Stomach (tissue), 9 donors: ENCODE results near the gene IL18R1. TPM values are rescaled to one million over a fixed set of nuclear protein-coding genes. Genes with fewer than 3 reads are reported as not detected.
"Not testable (repeated sequence)": the region's sequence is repeated elsewhere in the genome, so short reads cannot be mapped to it uniquely, and the experiment has no call there.

Source experiments
- DNase-seq, 2 donors: peaks; one replicate each; pipeline versions ENCODE4 v3.0.0 to v3.0.0-alpha.2; 2013 to 2019
- H3K27ac ChIP-seq, 5 donors: fragments of 200-600 bp in 4 of 5; sonication (generic) in 4 of 5; one replicate each; pipeline ENCODE4 v1.5.1; 2013 to 2019; ENCODE audit warnings: mild to moderate bottlenecking in 1 of 5, moderate library complexity in 1 of 5
- H3K27me3 ChIP-seq, 3 donors: fragments of 200-600 bp; sonication (generic); one replicate each; pipeline ENCODE4 v1.5.1; 2017 to 2019; ENCODE audit warnings: mixed run types in 1 of 3
- H3K36me3 ChIP-seq, 4 donors: fragments of 200-600 bp; sonication (generic); 1 replicate in 3 of 4; 2 replicates in 1 of 4; pipeline ENCODE4 v1.5.1; 2016 to 2019
- H3K4me1 ChIP-seq, 4 donors: fragments of 200-600 bp; sonication (generic); one replicate each; pipeline ENCODE4 v1.5.1; 2016 to 2019
- H3K4me3 ChIP-seq, 4 donors: fragments of 200-600 bp; sonication (generic) in 3 of 4; one replicate each; pipeline ENCODE4 v1.5.1; 2016 to 2019; ENCODE audit warnings: mild to moderate bottlenecking in 1 of 4
- H3K9me3 ChIP-seq, 4 donors: fragments of 200-600 bp; sonication (generic); one replicate each; pipeline ENCODE4 v1.5.1; 2016 to 2019
- CTCF ChIP-seq, 7 experiments: fragments of 450-650 bp in 4 of 7; fragments of 200-600 bp in 3 of 7; sonication (generic) in 3 of 7; IDR thresholded peaks; one replicate each; pipeline ENCODE4 v1.5.1; 2016 to 2019; ENCODE audit warnings: antibody characterized with exemption in 7 of 7, control low read depth in 2 of 7, mild to moderate bottlenecking in 1 of 7
- EP300 ChIP-seq: sonication (generic); formaldehyde crosslinking; IDR thresholded peaks from one replicate; pipeline ENCODE4 v1.6.1; 2017; ENCODE audit warnings: antibody characterized with exemption
- POLR2A ChIP-seq, 4 donors: fragments of 450-650 bp; IDR thresholded peaks; one replicate each; pipeline ENCODE4 v1.6.1; 2016; ENCODE audit warnings: antibody characterized with exemption in 4 of 4, control low read depth in 2 of 4, mild to moderate bottlenecking in 1 of 4, moderate library complexity in 1 of 4
- POLR2AphosphoS5 ChIP-seq, 3 donors: sonication (generic); formaldehyde crosslinking; IDR thresholded peaks; one replicate each; pipeline ENCODE4 v1.6.1; 2016; ENCODE audit warnings: antibody characterized with exemption in 3 of 3
- WGBS, 5 donors: extraction: QIAGEN DNeasy Blood & Tissue Kit in 3 of 5; methylation state at CpG; one replicate each; pipeline versions ENCODE4 v1.1.5 to v1.1.7; 2013 to 2018; 5-methylcytosine and 5-hydroxymethylcytosine counted together
- intact Hi-C: fragments of 100-400 bp; cut with DNase I; formaldehyde crosslinking; loops from one replicate; pipeline ENCODE4 v1.15.1; 2023; ENCODE audit warnings: low total_unique reads
- polyA plus RNA-seq, 3 donors: library from polyadenylated mRNA; stranded (reverse); fragments of 200-250 nt; gene quantifications; one replicate each; pipeline ENCODE4 v1.2.3, GENCODE V29; 2013
- total RNA-seq, 5 donors: library from RNA; depleted of rRNA; stranded (reverse); fragments of >200 nt; gene quantifications; one replicate each; pipeline versions ENCODE4 v1.1.0 to v1.2.3, GENCODE V29; 2014 to 2016
- donor health status: healthy with polysubstance abuse.
- donor health status: Bipolar disorder and iron deficiency.
- donor health status: healthy.

The IL18R1 gene
- total and polyA plus RNA-seq, 8 donors, result 0.29 to 83.9 (median 2.5) TPM

- H3K9me3 ChIP-seq, result no peaks in the 10 kb centered on the region
- TF ChIP-seq POLR2A (IDR thresholded peaks at IDR 0.05), result no peak
- no peak for TF ChIP-seq CTCF (IDR thresholded peaks at IDR 0.05)
- TF ChIP-seq EP300, result no peak
- no peak for TF ChIP-seq POLR2AphosphoS5 (IDR thresholded peaks at IDR 0.05)
- intact Hi-C loops, result no loop called here
- H3K27me3 ChIP-seq, result no peaks in the 10 kb centered on the region
- no peak overlapping the region for H3K4me3 ChIP-seq
- no peak for DNase-seq
- WGBS, 5 donors, result 79 to 93% (median 86%) methylated on average over 2 of the region's 2 CpGs
- H3K36me3 ChIP-seq, result no peaks in the 10 kb centered on the region
- H3K4me1 ChIP-seq, result no peaks in the 10 kb centered on the region
- H3K27ac ChIP-seq, result no peak overlapping the region
Measured at GRCh38 chr2:102318437-102318836, 37.2 kb upstream of the IL18R1 start.

GRCh38 chr2:102321941-102322719 lies 33.5 kb upstream of the IL18R1 start:
- H3K36me3 ChIP-seq, result no peaks in the 10 kb centered on the region
- intact Hi-C loops, result no loop called here
- no peaks in the 10 kb centered on the region for H3K27me3 ChIP-seq
- no peaks in the 10 kb centered on the region for H3K9me3 ChIP-seq
- DNase-seq, result no peak
- H3K4me3 ChIP-seq, result no peak overlapping the region
- no peak overlapping the region for H3K27ac ChIP-seq
- TF ChIP-seq POLR2A (IDR thresholded peaks at IDR 0.05), result no peak
- TF ChIP-seq POLR2AphosphoS5 (IDR thresholded peaks at IDR 0.05), result no peak
- TF ChIP-seq CTCF (IDR thresholded peaks at IDR 0.05), result no peak
- no peak for TF ChIP-seq EP300
- WGBS, 5 donors, result 65 to 93% (median 76%) methylated on average over 6 of the region's 6 CpGs
- no peaks in the 10 kb centered on the region for H3K4me1 ChIP-seq

GRCh38 chr2:102324914-102325313 lies 30.7 kb upstream of the IL18R1 start:
- DNase-seq, H3K4me1 ChIP-seq, H3K4me3 ChIP-seq, H3K27ac ChIP-seq, H3K36me3 ChIP-seq, H3K9me3 ChIP-seq, intact Hi-C loops, H3K27me3 ChIP-seq: not testable (repeated sequence)
- 76 to 100% (median 87%) methylated on average over 1 to 5 of the region's 5 CpGs for WGBS, 5 donors

GRCh38 chr2:102331311-102331980 lies 24.1 kb upstream of the IL18R1 start:
- 73 to 81% (median 78%) methylated on average over 5 of the region's 5 CpGs for WGBS, 5 donors
- Histone ChIP-seq H3K4me3 (no peak overlapping the region), H3K27me3 (no peaks in the 10 kb centered on the region), H3K4me1 (peaks cover 0 to under 1% (median 0%) of the 10 kb centered on the region in 4 donors), H3K36me3 (no peaks in the 10 kb centered on the region), H3K27ac (no peak overlapping the region), H3K9me3 (no peaks in the 10 kb centered on the region)
- DNase-seq, result no peak
- TF ChIP-seq POLR2AphosphoS5 (IDR thresholded peaks at IDR 0.05), result no peak
- TF ChIP-seq EP300, result no peak
- intact Hi-C loops, result no loop called here

GRCh38 chr2:102334486-102334885 lies 21.1 kb upstream of the IL18R1 start:
- intact Hi-C loops, result no loop called here
- H3K9me3 ChIP-seq, result no peaks in the 10 kb centered on the region
- no peaks in the 10 kb centered on the region for H3K36me3 ChIP-seq
- no peaks in the 10 kb centered on the region for H3K27me3 ChIP-seq
- H3K4me1 ChIP-seq, result peaks cover 0 to 5% (median 0%) of the 10 kb centered on the region in 4 donors
- no peak overlapping the region for H3K27ac ChIP-seq
- H3K4me3 ChIP-seq, result no peak overlapping the region
- WGBS, 5 donors, result 71 to 88% (median 86%) methylated on average over 1 of the region's 1 CpG
- no peak for DNase-seq
- TF ChIP-seq CTCF (IDR thresholded peaks at IDR 0.05) (no peak), POLR2A (IDR thresholded peaks at IDR 0.05) (no peak), EP300 (no peak), POLR2AphosphoS5 (IDR thresholded peaks at IDR 0.05) (no peak)
